ENCODE measurements around the gene ARV1.

- TF ChIP-seq POLR2AphosphoS5 (IDR thresholded peaks at IDR 0.05; ENCODE audit: low read depth, low read length) (no peak), POLR2A (IDR thresholded peaks at IDR 0.05; ENCODE audit: borderline replicate concordance, extremely low read depth, insufficient read depth, insufficient read length) (no peak), JUND (IDR thresholded peaks at IDR 0.05) (no peak)
- TF ChIP-seq, protein P1, sequence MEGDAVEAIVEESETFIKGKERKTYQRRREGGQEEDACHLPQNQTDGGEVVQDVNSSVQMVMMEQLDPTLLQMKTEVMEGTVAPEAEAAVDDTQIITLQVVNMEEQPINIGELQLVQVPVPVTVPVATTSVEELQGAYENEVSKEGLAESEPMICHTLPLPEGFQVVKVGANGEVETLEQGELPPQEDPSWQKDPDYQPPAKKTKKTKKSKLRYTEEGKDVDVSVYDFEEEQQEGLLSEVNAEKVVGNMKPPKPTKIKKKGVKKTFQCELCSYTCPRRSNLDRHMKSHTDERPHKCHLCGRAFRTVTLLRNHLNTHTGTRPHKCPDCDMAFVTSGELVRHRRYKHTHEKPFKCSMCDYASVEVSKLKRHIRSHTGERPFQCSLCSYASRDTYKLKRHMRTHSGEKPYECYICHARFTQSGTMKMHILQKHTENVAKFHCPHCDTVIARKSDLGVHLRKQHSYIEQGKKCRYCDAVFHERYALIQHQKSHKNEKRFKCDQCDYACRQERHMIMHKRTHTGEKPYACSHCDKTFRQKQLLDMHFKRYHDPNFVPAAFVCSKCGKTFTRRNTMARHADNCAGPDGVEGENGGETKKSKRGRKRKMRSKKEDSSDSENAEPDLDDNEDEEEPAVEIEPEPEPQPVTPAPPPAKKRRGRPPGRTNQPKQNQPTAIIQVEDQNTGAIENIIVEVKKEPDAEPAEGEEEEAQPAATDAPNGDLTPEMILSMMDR (IDR thresholded peaks at IDR 0.05 in 2 of 3, conservative IDR thresholded peaks at IDR 0.05 in 1 of 3; ENCODE audit: borderline replicate concordance in 1 of 3, insufficient read depth in 1 of 3, low read depth in 2 of 3, low read length in 2 of 3), result no peak
Observed at GRCh38 chr1:230937371-230937770, 41.5 kb upstream of the ARV1 start.

Measured in HCT116 (cell line).